Muscle layer of duodenum (tissue), 2 donors: ENCODE measurements around the gene CCDC14.
"Not testable (repeated sequence)": the region's sequence is repeated elsewhere in the genome, so short reads cannot be mapped to it uniquely, and the experiment has no call there.

Experiments
- H3K27ac ChIP-seq: one replicate; pipeline ENCODE4 v1.7.0; 2013; ENCODE audit warnings: mild to moderate bottlenecking, low read length
- H3K27me3 ChIP-seq: one replicate; pipeline ENCODE4 v1.7.0; 2013; ENCODE audit warnings: low read depth, mild to moderate bottlenecking, control low read depth, low read length
- H3K36me3 ChIP-seq, 2 donors: one replicate each; pipeline ENCODE4 v1.7.0; 2013; ENCODE audit warnings: low read length in 2 of 2, control low read depth in 1 of 2, mild to moderate bottlenecking in 1 of 2; ENCODE audit not compliant: insufficient read depth in 2 of 2, control insufficient read depth in 1 of 2
- H3K4me1 ChIP-seq, 2 donors: one replicate each; pipeline ENCODE4 v1.7.0; 2013; ENCODE audit warnings: low read length in 2 of 2, mild to moderate bottlenecking in 2 of 2, control low read depth in 1 of 2, moderate library complexity in 1 of 2; ENCODE audit not compliant: insufficient read depth in 2 of 2, control insufficient read depth in 1 of 2
- H3K4me3 ChIP-seq, 2 donors: one replicate each; pipeline ENCODE4 v1.7.0; 2013; ENCODE audit warnings: low read length in 2 of 2, low read depth in 1 of 2, mild to moderate bottlenecking in 1 of 2
- H3K9me3 ChIP-seq, 2 donors: one replicate each; pipeline ENCODE4 v1.7.0; 2013; ENCODE audit warnings: low read length in 2 of 2, control low read depth in 1 of 2, mild to moderate bottlenecking in 1 of 2; ENCODE audit not compliant: control insufficient read depth in 1 of 2
- donor health status: healthy.

CCDC14 gene

DNA sequence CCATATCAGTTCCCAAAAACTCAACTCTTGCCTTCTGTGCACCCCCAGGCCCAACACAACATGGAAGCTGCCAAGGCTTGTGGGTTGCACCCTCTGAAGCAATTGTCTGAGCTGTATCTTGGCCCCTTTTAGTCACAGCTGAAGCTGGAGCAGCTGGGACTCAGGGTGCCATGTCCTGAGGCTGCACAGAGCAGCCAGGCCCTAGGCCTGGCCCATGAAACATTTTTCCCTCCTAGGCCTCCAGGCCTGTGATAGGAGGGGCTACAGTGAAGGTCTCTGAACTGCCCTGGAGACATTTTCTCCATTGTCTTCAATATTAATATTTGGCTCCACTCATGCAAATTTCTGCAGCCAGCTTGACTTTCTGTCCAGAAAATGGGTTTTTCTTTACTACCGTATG lies 68.8 kb downstream of the CCDC14 start:
- Histone ChIP-seq H3K27me3 (no peaks in the 10 kb centered on the region), H3K36me3 (no peaks in the 10 kb centered on the region), H3K9me3 (peaks cover 3 to 7% of the 10 kb centered on the region in 2 donors), H3K4me1 (no peaks in the 10 kb centered on the region), H3K4me3 (no peak overlapping the region), H3K27ac (no peak overlapping the region)

DNA sequence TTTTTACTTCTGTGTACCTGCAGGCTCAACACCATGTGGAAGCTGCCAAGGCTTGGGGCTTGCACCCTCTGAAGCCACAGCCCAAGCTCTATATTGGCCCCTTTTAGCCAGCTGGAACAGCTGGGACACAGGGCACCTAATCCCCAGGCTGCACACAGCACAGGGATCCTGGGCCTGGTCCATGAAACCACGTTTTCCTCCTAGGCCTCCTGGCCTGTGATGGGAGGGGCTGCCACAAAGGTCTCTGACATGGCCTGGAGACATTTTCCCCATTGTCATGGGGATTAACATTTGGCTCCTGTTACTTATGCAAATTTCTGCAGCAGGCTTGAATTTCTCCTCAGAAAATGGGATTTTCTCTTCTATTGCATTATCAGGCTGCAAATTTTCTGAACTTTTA lies 70.0 kb downstream of the CCDC14 start:
- H3K36me3 ChIP-seq, H3K27me3 ChIP-seq, H3K4me3 ChIP-seq, H3K27ac ChIP-seq, H3K4me1 ChIP-seq, H3K9me3 ChIP-seq: not testable (repeated sequence)

DNA sequence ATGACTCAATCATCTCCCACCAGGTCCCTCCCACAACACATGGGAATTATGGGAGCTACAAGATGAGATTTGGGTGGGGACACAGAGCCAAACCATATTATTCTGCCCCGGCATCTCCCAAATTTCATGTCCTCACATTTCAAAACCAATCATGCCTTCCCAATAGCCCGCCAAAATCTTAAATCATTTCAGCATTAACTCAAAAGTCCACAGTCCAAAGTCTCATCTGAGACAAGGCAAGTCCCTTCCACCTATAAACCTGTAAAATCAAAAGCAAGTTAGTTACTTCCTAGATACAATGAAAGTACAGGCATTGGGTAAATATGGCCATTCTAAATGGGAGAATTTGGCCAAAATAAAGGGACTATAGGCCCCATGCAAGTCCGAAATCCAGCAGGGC lies 70.9 kb downstream of the CCDC14 start:
- not testable (repeated sequence) for H3K27me3 ChIP-seq, H3K36me3 ChIP-seq, H3K9me3 ChIP-seq, H3K27ac ChIP-seq, H3K4me1 ChIP-seq, H3K4me3 ChIP-seq

DNA sequence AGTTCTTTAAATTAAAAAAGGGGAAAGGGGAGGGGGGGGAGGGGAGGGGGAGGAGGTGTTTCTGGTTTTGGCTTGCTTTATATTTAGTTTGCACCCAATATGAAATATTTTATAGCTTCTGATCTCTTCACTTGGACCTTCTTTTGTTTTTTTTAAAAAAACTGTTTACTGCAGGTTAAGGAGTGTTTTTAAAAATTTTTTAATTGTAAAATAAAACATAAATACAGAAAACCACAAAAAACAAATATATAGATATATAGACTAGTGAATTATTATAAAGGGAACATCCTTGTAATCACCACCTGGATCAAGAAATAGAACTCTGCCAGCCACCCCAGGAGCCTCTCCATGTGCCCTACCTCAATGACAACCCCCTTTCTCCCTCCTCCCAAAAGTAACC lies 76.0 kb downstream of the CCDC14 start:
- Histone ChIP-seq H3K27me3 (peaks cover 11% of the 10 kb centered on the region), H3K4me3 (no peak overlapping the region), H3K4me1 (peaks cover 0 to 11% of the 10 kb centered on the region in 2 donors), H3K9me3 (no peaks in the 10 kb centered on the region), H3K27ac (no peak overlapping the region), H3K36me3 (no peaks in the 10 kb centered on the region)

DNA sequence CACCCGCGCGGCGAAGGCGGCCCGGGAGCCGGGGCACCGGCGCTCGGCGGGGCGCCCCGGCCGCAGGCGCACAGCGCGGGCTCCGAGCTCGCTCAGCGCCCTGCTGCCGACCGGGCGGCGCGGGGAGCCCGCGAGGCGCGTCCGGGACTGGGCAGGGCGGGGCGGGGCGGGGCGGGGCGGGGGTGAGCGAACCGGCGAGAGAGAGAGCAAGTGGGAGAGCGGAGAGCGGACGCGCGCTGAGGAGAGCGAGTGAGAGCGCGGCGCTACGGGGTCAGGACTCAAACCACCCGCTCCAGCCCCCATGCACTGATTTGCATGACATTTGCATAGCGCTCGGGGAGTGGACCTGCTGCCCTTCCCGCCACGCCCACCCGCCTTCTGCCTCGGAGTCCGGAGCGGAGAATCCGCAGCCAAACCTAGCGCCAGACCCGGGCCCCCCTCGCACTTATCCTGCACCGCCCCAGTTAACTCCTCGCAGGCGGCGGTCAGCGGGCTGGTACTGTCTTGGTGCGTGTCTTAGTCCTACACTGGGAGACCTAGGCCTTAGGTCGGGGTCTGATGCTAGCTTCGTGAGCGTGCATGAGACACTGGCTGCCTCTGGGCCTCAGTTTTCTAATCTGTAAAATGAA lies 76.7 kb downstream of the CCDC14 start, which contains the start of gene MYLK:
TSS of gene MYLK (minus strand) at position 130 of the 629 bp plus-strand sequence. CDS start 90,491 bp downstream, outside the sequence.
- H3K4me3 ChIP-seq = peak within 1 kb of the TSS; percentile 39 to 65
- H3K27me3 ChIP-seq = peaks cover 11% of the 10 kb centered on the region
- no peaks in the 10 kb centered on the region for H3K36me3 ChIP-seq
- no peaks in the 10 kb centered on the region for H3K9me3 ChIP-seq
- no peak within 1 kb of the TSS for H3K27ac ChIP-seq
- H3K4me1 ChIP-seq = peaks cover 0 to 11% of the 10 kb centered on the region in 2 donors

- Histone ChIP-seq H3K36me3 (no peaks in the 10 kb centered on the region), H3K4me1 (peaks cover 0 to 11% of the 10 kb centered on the region in 2 donors), H3K4me3 (peak overlapping the region; percentile 39 to 65), H3K9me3 (no peaks in the 10 kb centered on the region), H3K27me3 (peaks cover 11% of the 10 kb centered on the region), H3K27ac (no peak overlapping the region)
Observed at GRCh38 chr3:123883701-123884202, 77.3 kb downstream of the CCDC14 start.

GRCh38 chr3:123883111-123883510 lies 77.9 kb downstream of the CCDC14 start:
- Histone ChIP-seq H3K9me3 (no peaks in the 10 kb centered on the region), H3K4me3 (peak overlapping the region in 1 of 2 donors; percentile 65), H3K36me3 (no peaks in the 10 kb centered on the region), H3K4me1 (peaks cover 0 to 11% of the 10 kb centered on the region in 2 donors), H3K27me3 (peaks cover 11% of the 10 kb centered on the region), H3K27ac (no peak overlapping the region)

GRCh38 chr3:123881771-123882170 lies 79.3 kb downstream of the CCDC14 start:
- Histone ChIP-seq H3K36me3 (no peaks in the 10 kb centered on the region), H3K4me1 (peaks cover 0 to 11% of the 10 kb centered on the region in 2 donors), H3K27me3 (peaks cover 11% of the 10 kb centered on the region), H3K9me3 (no peaks in the 10 kb centered on the region), H3K27ac (no peak overlapping the region), H3K4me3 (no peak overlapping the region)

DNA sequence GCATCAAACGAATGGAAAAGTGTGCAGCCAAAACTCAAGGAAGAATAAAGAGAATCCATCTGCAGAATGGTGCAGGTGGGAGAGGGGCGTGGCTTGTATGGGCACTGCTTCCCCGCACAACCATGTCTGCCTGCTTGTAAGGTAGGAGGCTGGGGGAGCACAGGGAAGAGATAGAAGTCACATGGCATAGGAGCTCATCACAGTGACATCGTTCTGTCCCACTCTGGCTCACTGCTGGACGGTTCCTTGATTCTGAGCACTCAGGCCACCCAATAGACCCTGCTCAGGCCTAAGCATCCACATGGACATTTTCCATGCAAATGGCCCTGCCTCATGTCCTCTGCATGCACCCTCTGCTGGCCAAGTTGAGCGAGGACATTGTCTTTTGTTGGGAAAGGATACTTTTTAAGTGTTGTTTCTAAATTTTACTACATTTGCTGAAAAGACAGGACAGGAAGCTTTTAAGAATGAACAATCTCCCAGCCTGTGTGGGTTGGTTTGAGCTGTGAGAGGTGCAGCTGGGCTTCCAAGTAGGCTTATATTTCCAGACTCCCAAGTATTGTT lies 79.9 kb downstream of the CCDC14 start:
- H3K4me3 ChIP-seq = no peak overlapping the region
- H3K27ac ChIP-seq = no peak overlapping the region
- no peaks in the 10 kb centered on the region for H3K36me3 ChIP-seq
- peaks cover 0 to 11% of the 10 kb centered on the region in 2 donors for H3K4me1 ChIP-seq
- H3K9me3 ChIP-seq = no peaks in the 10 kb centered on the region
- peaks cover 11% of the 10 kb centered on the region for H3K27me3 ChIP-seq

DNA sequence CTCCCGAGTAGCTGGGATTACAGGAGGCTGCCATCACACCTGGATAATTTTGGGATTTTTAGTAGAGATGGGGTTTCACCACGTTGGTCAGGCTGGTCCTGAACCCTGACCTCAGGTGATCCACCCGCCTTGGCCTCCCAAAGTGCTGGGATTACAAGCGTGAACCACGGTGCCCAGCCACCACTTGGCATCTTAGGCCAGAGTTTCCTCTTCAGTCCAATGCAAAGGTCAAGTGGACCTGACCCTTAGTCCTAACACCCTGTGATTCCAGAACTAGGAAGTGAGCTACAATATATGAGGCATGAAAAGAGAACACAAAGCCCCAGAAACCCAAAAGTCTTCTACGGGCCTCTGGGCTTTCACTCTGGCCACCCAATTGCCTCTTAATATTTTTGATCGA lies 82.2 kb downstream of the CCDC14 start:
- no peaks in the 10 kb centered on the region for H3K9me3 ChIP-seq
- H3K27ac ChIP-seq = no peak overlapping the region
- peaks cover 0 to 6% of the 10 kb centered on the region in 2 donors for H3K4me1 ChIP-seq
- no peak overlapping the region for H3K4me3 ChIP-seq
- H3K27me3 ChIP-seq = peaks cover 7% of the 10 kb centered on the region
- no peaks in the 10 kb centered on the region for H3K36me3 ChIP-seq

DNA sequence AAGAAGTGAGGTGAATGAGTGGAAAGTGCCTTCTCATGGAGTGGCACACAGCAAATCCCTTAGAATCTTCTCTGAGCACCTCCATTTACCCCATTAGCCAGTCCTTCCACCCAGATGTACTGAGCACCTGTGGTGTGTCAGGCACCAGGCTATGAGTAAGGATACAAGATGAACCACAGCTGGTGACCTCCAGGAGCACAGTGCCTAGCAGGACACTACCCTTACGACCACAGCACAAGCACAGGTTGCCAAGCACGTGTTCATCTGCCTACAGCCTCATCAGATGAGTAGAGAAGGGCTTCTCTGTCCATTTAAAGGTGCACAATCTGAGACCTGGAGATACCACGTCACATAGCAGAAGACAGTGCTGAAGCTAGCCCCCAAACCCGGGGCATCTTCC lies 83.1 kb downstream of the CCDC14 start:
- Histone ChIP-seq H3K4me1 (no peaks in the 10 kb centered on the region), H3K27me3 (peaks cover under 1% of the 10 kb centered on the region), H3K4me3 (no peak overlapping the region), H3K36me3 (no peaks in the 10 kb centered on the region), H3K9me3 (no peaks in the 10 kb centered on the region), H3K27ac (no peak overlapping the region)

DNA sequence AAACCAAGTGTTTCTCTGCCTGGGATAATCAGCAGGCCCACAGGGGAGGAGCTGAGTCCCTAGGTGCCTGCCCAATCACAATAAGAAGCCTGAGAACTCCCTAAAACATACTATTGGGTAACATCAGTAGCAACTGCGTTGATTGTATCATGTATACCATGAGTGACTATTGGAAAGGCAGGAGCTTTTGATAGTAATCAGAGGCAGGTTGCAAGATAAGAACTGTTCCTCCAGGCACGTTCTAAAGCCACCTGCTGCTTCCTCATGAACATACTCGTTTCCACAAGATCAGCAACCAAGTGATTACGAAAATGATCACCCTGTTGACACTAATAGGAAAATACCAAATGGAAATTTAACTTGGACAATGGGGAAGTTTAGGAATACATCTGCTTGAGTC lies 83.6 kb downstream of the CCDC14 start:
- Histone ChIP-seq H3K27me3 (no peaks in the 10 kb centered on the region), H3K9me3 (no peaks in the 10 kb centered on the region), H3K36me3 (no peaks in the 10 kb centered on the region), H3K4me1 (no peaks in the 10 kb centered on the region), H3K27ac (no peak overlapping the region), H3K4me3 (no peak overlapping the region)
